ENCODE results near the gene TRMU. TPM values are rescaled to one million over a fixed set of nuclear protein-coding genes. Genes with fewer than 3 reads are reported as not detected.

TRMU gene
- total and polyA plus RNA-seq, 2 of the 8 experiments (the other 6 are each of a cell fraction or from before 2014, with no cell fraction given) = 43.4 to 70.6 TPM

GRCh38 chr22:46293577-46294260, 41.8 kb upstream of the TRMU start:
- no peak for DNase-seq (ENCODE audit: low read depth in 1 of 2, low spot score in 2 of 2)
- Histone ChIP-seq H3K4me3 (ENCODE audit: extremely low read depth in 1 of 4, insufficient read depth in 2 of 4, low read depth in 3 of 4, low read length in 4 of 4) (no peak overlapping the region), H3K23ac (ENCODE audit: insufficient read length) (no peak overlapping the region), H3K27me3 (replicated peaks in 1 of 4; ENCODE audit: control insufficient read depth in 3 of 4, extremely low read depth in 1 of 4, insufficient read depth in 3 of 4, low read length in 3 of 4) (no peaks in the 10 kb centered on the region), H3K9me3 (ENCODE audit: insufficient read depth in 2 of 2, low read depth in 1 of 2, low read length in 1 of 2) (no peaks in the 10 kb centered on the region), H3K4ac (replicated peaks; ENCODE audit: insufficient read length, low read depth, low read length) (no peak overlapping the region), H3K79me1 (ENCODE audit: low read depth, low read length) (no peaks in the 10 kb centered on the region; the same call in none of the 2 replicates), H3K9ac (replicated peaks in 1 of 4; ENCODE audit: extremely low read depth in 1 of 4, low read depth in 3 of 4, low read length in 3 of 4) (no peak overlapping the region), H2BK12ac (ENCODE audit: low read depth, low read length) (no peak overlapping the region), H3K4me1 (replicated peaks in 1 of 4; ENCODE audit: control insufficient read depth in 3 of 4, insufficient read depth in 4 of 4, low read length in 3 of 4) (peaks cover 4 to 11% (median 5%) of the 10 kb centered on the region in 4 experiments; a peak in 4 of 7 replicates), H3K23me2 (ENCODE audit: low read depth, low read length) (peaks cover 14% of the 10 kb centered on the region), H2BK20ac (ENCODE audit: low read length) (no peak overlapping the region), H3K36me3 (ENCODE audit: control insufficient read depth in 2 of 4, insufficient read depth in 4 of 4, low read length in 3 of 4) (peaks cover 0 to 3% (median under 1%) of the 10 kb centered on the region in 4 experiments; a peak in 2 of 8 replicates), H2AK5ac (ENCODE audit: low read depth, low read length) (no peak overlapping the region), H4K5ac (ENCODE audit: insufficient read length, low read depth, low read length) (no peak overlapping the region), H3K4me2 (ENCODE audit: insufficient read depth in 1 of 2, low read depth in 2 of 2, low read length in 2 of 2) (no peak overlapping the region), H2AFZ (ENCODE audit: low read length) (no peak overlapping the region), H4K8ac (ENCODE audit: extremely low read depth, insufficient read depth, low read length) (no peak overlapping the region), H2BK120ac (replicated peaks; ENCODE audit: low read depth, low read length) (no peak overlapping the region), H3K27ac (ENCODE audit: low read depth, low read length) (no peak overlapping the region), H3K14ac (ENCODE audit: insufficient read length) (no peak overlapping the region), H4K20me1 (replicated peaks in 1 of 2; ENCODE audit: control insufficient read depth in 1 of 2, insufficient read depth in 2 of 2, low read length in 2 of 2) (peaks cover 0 to 2% of the 10 kb centered on the region in 2 experiments), H3K79me2 (ENCODE audit: control insufficient read depth in 1 of 2, insufficient read depth in 2 of 2, low read length in 2 of 2) (no peaks in the 10 kb centered on the region), H3K18ac (ENCODE audit: extremely low read depth, low read length) (no peak overlapping the region), H2BK5ac (ENCODE audit: low read depth, low read length) (no peak overlapping the region), H3K56ac (replicated peaks; ENCODE audit: insufficient read length, low read depth, low read length) (no peak overlapping the region), H2BK15ac (ENCODE audit: low read length) (no peak overlapping the region), H4K91ac (replicated peaks; ENCODE audit: insufficient read length, low read length) (no peak overlapping the region)
- ChIA-PET CTCF (ENCODE audit: partially characterized antibody) (interaction anchor here (0.9 kb wide), 1 partner anchor 31 kb away, joined by 3 read pairs; no protein-coding TSS in a partner anchor), POLR2A (ENCODE audit: partially characterized antibody) (no interaction called here)
- no peak for FAIRE-seq
- WGBS, 2 experiments (ENCODE audit: extremely low coverage in 1 of 2, insufficient coverage in 1 of 2, insufficient read length in 1 of 2, insufficient replicate concordance in 2 of 2, low coverage in 1 of 2, low lambda C conversion rate in 2 of 2, missing lambda C conversion rate in 1 of 2) = 85% methylated on average over 11 of the region's 11 CpGs; no CpG with 5 or more reads in 1 of the 2 experiments
- TF ChIP-seq EZH2 (IDR thresholded peaks at IDR 0.05; ENCODE audit: low read depth, low read length, severe bottlenecking) (no peak), RAD21 (IDR thresholded peaks at IDR 0.05 in 1 of 2, conservative IDR thresholded peaks at IDR 0.05 in 1 of 2; ENCODE audit: low read depth in 2 of 2, low read length in 2 of 2) (no peak)
